ENCODE data around the gene CHODL. TPM values are rescaled to one million over a fixed set of nuclear protein-coding genes. Genes with fewer than 3 reads are reported as not detected.

CHODL gene
- total RNA-seq, 1 donor = not detected

- Histone ChIP-seq H3K27ac (ENCODE audit: low read depth, low read length) (no peak overlapping the region), H3K36me3 (ENCODE audit: insufficient read depth, low read length) (no peaks in the 10 kb centered on the region), H3K4me1 (ENCODE audit: insufficient read depth, low read length) (no peaks in the 10 kb centered on the region), H2AFZ (ENCODE audit: low read length) (no peak overlapping the region), H3K4me3 (ENCODE audit: insufficient read depth, low read length) (no peak overlapping the region), H3K9me3 (ENCODE audit: low read depth, low read length) (no peaks in the 10 kb centered on the region), H3K4me2 (ENCODE audit: insufficient read depth, low read length) (no peak overlapping the region), H3K79me2 (ENCODE audit: insufficient read depth, low read length) (no peaks in the 10 kb centered on the region), H3K27me3 (ENCODE audit: insufficient read depth, low read length) (no peaks in the 10 kb centered on the region), H4K20me1 (ENCODE audit: insufficient read depth, low read length) (no peaks in the 10 kb centered on the region)
- no peak for TF ChIP-seq CTCF (IDR thresholded peaks at IDR 0.05; ENCODE audit: extremely low read depth, low read depth, low read length)
- DNase-seq (ENCODE audit: insufficient read length, low spot score, missing footprints) = no peak
Observed at GRCh38 chr21:18294100-18294499, 49.5 kb downstream of the CHODL start.

GRCh38 chr21:18298228-18298627, 53.6 kb downstream of the CHODL start:
- no peak for TF ChIP-seq CTCF (IDR thresholded peaks at IDR 0.05; ENCODE audit: extremely low read depth, low read depth, low read length)
- DNase-seq (ENCODE audit: insufficient read length, low spot score, missing footprints) = no peak

More at GRCh38 chr21:18298228-18298627, 53.6 kb downstream of the CHODL start:
- Histone ChIP-seq H2AFZ (ENCODE audit: low read length) (no peak overlapping the region), H3K4me2 (ENCODE audit: insufficient read depth, low read length) (no peak overlapping the region), H3K27me3 (ENCODE audit: insufficient read depth, low read length) (no peaks in the 10 kb centered on the region), H3K79me2 (ENCODE audit: insufficient read depth, low read length) (no peaks in the 10 kb centered on the region), H3K4me1 (ENCODE audit: insufficient read depth, low read length) (no peaks in the 10 kb centered on the region), H4K20me1 (ENCODE audit: insufficient read depth, low read length) (no peaks in the 10 kb centered on the region), H3K36me3 (ENCODE audit: insufficient read depth, low read length) (no peaks in the 10 kb centered on the region), H3K4me3 (ENCODE audit: insufficient read depth, low read length) (no peak overlapping the region), H3K9me3 (ENCODE audit: low read depth, low read length) (peaks cover 3% of the 10 kb centered on the region), H3K27ac (ENCODE audit: low read depth, low read length) (no peak overlapping the region)

Other genes with a start within 250 kb of the CHODL start
- not detected in 2 replicates for gene TMPRSS15, start 159.0 kb downstream of the CHODL start, total RNA-seq